GM12878 (cell line): ENCODE results near the gene FUT3.

Experiments used
- CTCF ChIP-seq, 3 experiments: IDR thresholded peaks in 2 of 3; conservative IDR thresholded peaks in 1 of 3; 2 replicates each; pipeline ENCODE4 v1.5.1; 2011; ENCODE audit warnings: low read depth in 3 of 3, low read length in 3 of 3, mild to moderate bottlenecking in 3 of 3, control low read depth in 2 of 3, moderate library complexity in 2 of 3, inconsistent platforms in 1 of 3, mixed read lengths in 1 of 3; ENCODE audit not compliant: control insufficient read depth in 2 of 3, insufficient read depth in 1 of 3; ENCODE audit errors: extremely low read depth in 1 of 3
- RBBP5 ChIP-seq: fragments of 200-600 bp; sonication (generic); conservative IDR thresholded peaks from 2 replicates; pipeline ENCODE4 v1.6.1; 2016
- REST ChIP-seq: IDR thresholded peaks from 2 replicates; pipeline ENCODE4 v1.6.1; 2012; ENCODE audit warnings: mild to moderate bottlenecking, low read depth, low read length
- SP1 ChIP-seq: IDR thresholded peaks from one replicate; pipeline ENCODE4 v1.6.1; 2011; ENCODE audit warnings: low read depth, low read length

GRCh38 chr19:5826531-5827341, 24.5 kb downstream of the FUT3 start:
- TF ChIP-seq CTCF (IDR thresholded peaks at IDR 0.05 in 2 of 3, conservative IDR thresholded peaks at IDR 0.05 in 1 of 3; ENCODE audit: control insufficient read depth in 2 of 3, extremely low read depth in 1 of 3, insufficient read depth in 1 of 3, low read depth in 3 of 3, low read length in 3 of 3) (no peak), SP1 (no peak), REST (no peak), RBBP5 (no peak)
